Measurements from ENCODE around the gene PUSL1. TPM values are rescaled to one million over a fixed set of nuclear protein-coding genes. Genes with fewer than 3 reads are reported as not detected.

PUSL1 gene
- total and polyA plus RNA-seq, 2 donors: 10.0 to 12.5 TPM

DNA sequence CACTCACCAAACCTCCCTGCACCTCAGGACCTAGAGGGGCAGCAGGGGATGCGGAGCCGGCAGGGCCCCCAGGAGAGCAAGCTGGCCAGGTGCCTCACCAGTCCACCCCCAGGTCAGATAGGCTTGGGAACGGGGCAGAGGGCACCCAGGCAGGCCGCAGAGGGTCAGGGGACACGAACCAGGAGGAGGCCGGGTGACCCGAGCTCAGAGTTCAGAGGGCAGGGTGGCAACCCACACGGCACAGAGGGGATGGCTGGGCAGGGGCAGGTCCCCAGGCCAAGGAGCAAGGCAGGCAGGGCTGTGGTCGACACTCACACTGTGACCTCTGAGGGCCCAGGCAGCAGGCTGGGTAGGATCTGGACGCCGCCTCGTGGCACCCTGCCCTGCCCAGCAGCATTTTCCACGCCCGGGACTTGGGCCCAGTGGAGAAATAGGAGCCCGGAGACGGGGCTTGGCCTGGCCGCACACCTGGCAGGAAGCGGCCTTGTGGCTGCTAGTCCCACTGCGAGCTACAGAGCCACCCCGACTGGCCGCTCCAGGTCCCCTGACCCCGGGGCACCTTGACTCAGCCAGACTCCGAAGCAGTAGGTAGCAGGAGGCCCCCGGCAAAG lies 35.5 kb downstream of the PUSL1 start:
- Histone ChIP-seq H3K27ac (ENCODE audit: low read depth in 1 of 2, low read length in 1 of 2) (no peak overlapping the region), H3K9me3 (ENCODE audit: control insufficient read depth in 2 of 2, insufficient read depth in 1 of 2, low read length in 1 of 2) (peaks cover 0 to 8% of the 10 kb centered on the region in 2 donors), H3K4me1 (ENCODE audit: control insufficient read depth in 2 of 2, insufficient read depth in 2 of 2, low read length in 2 of 2) (peaks cover 0 to 8% of the 10 kb centered on the region in 2 donors), H3K4me3 (ENCODE audit: low read length in 2 of 2) (no peak overlapping the region), H3K27me3 (ENCODE audit: control insufficient read depth in 2 of 2, insufficient read depth in 1 of 2, low read length in 1 of 2) (peaks cover 0 to 12% of the 10 kb centered on the region in 2 donors), H3K36me3 (ENCODE audit: control insufficient read depth in 2 of 2, insufficient read depth in 2 of 2, low read length in 1 of 2) (peaks cover 6 to 26% of the 10 kb centered on the region in 2 donors)
- no peak for DNase-seq (ENCODE audit: low read depth in 6 of 9, low spot score in 9 of 9)
- WGBS: 95% methylated on average over 24 of the region's 24 CpGs

DNA sequence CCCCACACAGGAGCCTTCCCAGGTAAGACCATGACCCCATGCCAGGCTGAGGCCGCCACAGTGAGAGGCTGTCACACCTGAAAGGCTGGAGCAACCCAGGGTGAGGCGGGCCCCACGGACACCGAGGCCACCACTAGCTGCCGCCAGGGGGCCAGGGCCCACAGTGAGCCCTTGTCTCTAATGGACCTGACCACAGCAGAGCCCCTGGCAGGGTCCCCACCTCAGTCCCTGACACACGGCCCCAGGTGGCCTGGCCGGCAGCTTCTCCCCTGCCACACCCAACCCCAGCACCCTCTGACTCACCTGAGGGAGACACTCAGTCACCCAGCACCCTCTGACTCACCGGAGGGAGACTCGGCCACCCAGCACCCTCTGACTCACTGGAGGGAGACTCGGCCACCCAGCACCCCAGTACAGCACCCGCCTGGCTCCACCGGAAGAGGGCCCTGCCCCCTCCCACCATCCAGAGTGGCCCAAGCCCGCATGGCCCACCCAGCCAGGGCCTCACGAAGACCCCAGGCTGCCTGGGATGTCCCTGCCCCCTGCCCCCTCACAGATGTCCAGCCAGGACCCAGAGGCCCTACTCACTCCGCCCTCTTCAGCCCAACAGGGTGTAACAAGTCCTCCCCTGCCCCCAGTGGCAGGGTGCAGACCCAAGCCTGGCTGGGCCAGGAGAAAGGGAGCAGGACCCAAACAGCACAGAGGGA lies 36.4 kb downstream of the PUSL1 start:
- Histone ChIP-seq H3K4me1 (ENCODE audit: control insufficient read depth in 2 of 2, insufficient read depth in 2 of 2, low read length in 2 of 2) (peaks cover 0 to 8% of the 10 kb centered on the region in 2 donors), H3K27ac (ENCODE audit: low read depth in 1 of 2, low read length in 1 of 2) (no peak overlapping the region), H3K9me3 (ENCODE audit: control insufficient read depth in 2 of 2, insufficient read depth in 1 of 2, low read length in 1 of 2) (peaks cover 0 to 8% of the 10 kb centered on the region in 2 donors), H3K4me3 (ENCODE audit: low read length in 2 of 2) (no peak overlapping the region), H3K36me3 (ENCODE audit: control insufficient read depth in 2 of 2, insufficient read depth in 2 of 2, low read length in 1 of 2) (peaks cover 3 to 18% of the 10 kb centered on the region in 2 donors), H3K27me3 (ENCODE audit: control insufficient read depth in 2 of 2, insufficient read depth in 1 of 2, low read length in 1 of 2) (peaks cover 0 to 12% of the 10 kb centered on the region in 2 donors)
- WGBS: 94% methylated on average over 15 of the region's 15 CpGs
- DNase-seq (ENCODE audit: low read depth in 6 of 9, low spot score in 9 of 9): no peak

DNA sequence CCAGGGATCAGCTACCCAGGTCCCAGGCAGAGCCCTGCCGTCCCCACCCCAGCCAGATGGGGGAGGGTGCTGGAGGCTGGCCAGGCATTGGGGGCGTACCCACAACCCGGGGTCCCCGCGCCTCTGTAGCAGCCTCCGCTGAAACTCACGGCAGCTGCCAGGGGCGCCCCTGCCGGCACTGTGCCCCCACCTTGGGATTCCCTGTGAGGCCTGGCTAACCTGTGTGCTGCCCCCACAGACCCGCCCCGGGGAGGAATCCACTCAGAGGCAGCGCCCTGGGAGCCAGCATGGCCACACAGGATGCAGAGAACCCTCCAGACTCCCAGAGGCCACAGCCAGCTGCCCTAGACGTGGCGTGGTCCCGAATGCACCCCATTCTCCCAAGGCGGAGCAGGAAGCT lies 37.0 kb downstream of the PUSL1 start:
- Histone ChIP-seq H3K4me3 (ENCODE audit: low read length in 2 of 2) (no peak overlapping the region), H3K27ac (ENCODE audit: low read depth in 1 of 2, low read length in 1 of 2) (no peak overlapping the region), H3K36me3 (ENCODE audit: control insufficient read depth in 2 of 2, insufficient read depth in 2 of 2, low read length in 1 of 2) (peaks cover under 1 to 12% of the 10 kb centered on the region in 2 donors), H3K4me1 (ENCODE audit: control insufficient read depth in 2 of 2, insufficient read depth in 2 of 2, low read length in 2 of 2) (peaks cover 0 to 8% of the 10 kb centered on the region in 2 donors), H3K27me3 (ENCODE audit: control insufficient read depth in 2 of 2, insufficient read depth in 1 of 2, low read length in 1 of 2) (peaks cover 0 to 12% of the 10 kb centered on the region in 2 donors), H3K9me3 (ENCODE audit: control insufficient read depth in 2 of 2, insufficient read depth in 1 of 2, low read length in 1 of 2) (peaks cover 0 to 7% of the 10 kb centered on the region in 2 donors)
- 96% methylated on average over 16 of the region's 16 CpGs for WGBS
- DNase-seq (ENCODE audit: low read depth in 6 of 9, low spot score in 9 of 9): no peak

DNA sequence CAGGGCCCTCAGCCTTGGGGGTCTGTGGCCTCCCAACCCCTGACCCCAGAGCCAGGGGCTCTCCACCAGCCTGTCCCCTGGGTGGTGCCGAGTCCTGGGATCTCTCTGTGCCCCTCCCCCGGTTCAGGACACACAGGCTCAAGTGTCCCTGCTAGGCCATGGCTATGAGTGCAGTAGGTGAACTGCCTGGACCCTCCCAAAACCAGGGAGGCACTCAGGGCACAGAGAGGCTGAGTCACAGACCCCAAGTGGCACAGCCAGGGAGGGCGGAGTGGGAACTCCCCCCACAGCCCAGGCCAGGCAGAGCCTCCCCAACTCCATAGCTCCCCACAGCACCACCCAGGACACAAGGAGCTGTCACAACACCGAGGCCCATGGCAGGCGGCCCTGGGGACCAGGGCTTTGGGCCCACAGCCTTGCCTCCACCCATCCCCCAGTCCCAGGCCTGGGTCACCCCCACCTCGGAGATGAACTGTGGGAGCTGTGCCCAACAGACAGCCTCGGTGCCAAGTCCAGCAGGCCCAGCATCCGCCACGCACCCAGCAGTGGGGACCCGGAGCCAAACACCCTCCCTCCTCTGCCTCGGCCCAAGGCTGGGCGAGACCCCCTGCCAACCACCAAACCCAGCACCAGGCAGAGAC lies 37.6 kb downstream of the PUSL1 start:
- peaks cover 0 to 12% of the 10 kb centered on the region in 2 donors for H3K27me3 ChIP-seq (ENCODE audit: control insufficient read depth in 2 of 2, insufficient read depth in 1 of 2, low read length in 1 of 2)
- 98% methylated on average over 12 of the region's 12 CpGs for WGBS
- H3K9me3 ChIP-seq (ENCODE audit: control insufficient read depth in 2 of 2, insufficient read depth in 1 of 2, low read length in 1 of 2): peaks cover 0 to 1% of the 10 kb centered on the region in 2 donors
- no peak for DNase-seq (ENCODE audit: low read depth in 6 of 9, low spot score in 9 of 9)
- H3K4me3 ChIP-seq (ENCODE audit: low read length in 2 of 2): no peak overlapping the region
- no peak overlapping the region for H3K27ac ChIP-seq (ENCODE audit: low read depth in 1 of 2, low read length in 1 of 2)
- H3K36me3 ChIP-seq (ENCODE audit: control insufficient read depth in 2 of 2, insufficient read depth in 2 of 2, low read length in 1 of 2): peaks cover 0 to 7% of the 10 kb centered on the region in 2 donors
- H3K4me1 ChIP-seq (ENCODE audit: control insufficient read depth in 2 of 2, insufficient read depth in 2 of 2, low read length in 2 of 2): peaks cover 0 to 8% of the 10 kb centered on the region in 2 donors

DNA sequence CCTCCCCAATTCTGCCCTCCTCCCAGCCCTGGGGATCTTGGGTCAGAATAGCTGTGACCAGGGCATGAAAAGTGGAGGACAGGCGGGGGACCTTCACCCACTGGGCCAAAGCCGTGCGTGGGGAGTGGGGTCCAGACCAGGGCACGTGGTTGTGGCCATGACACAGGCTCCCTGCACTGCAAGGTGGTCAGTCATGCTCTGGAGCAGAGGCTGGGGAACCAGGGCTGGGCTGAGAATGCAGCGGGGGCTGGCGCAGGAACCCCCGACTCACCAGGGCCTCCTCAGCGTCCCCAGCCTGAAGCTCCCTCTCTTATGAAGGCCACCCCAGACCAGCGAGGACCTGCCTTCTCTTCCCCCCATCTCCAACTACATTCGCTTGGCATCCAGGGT lies 38.1 kb downstream of the PUSL1 start:
- peaks cover 0 to 8% of the 10 kb centered on the region in 2 donors for H3K4me1 ChIP-seq (ENCODE audit: control insufficient read depth in 2 of 2, insufficient read depth in 2 of 2, low read length in 2 of 2)
- no peak for DNase-seq (ENCODE audit: low read depth in 6 of 9, low spot score in 9 of 9)
- H3K27me3 ChIP-seq (ENCODE audit: control insufficient read depth in 2 of 2, insufficient read depth in 1 of 2, low read length in 1 of 2): peaks cover under 1 to 15% of the 10 kb centered on the region in 2 donors
- H3K4me3 ChIP-seq (ENCODE audit: low read length in 2 of 2): no peak overlapping the region
- peaks cover 0 to 3% of the 10 kb centered on the region in 2 donors for H3K36me3 ChIP-seq (ENCODE audit: control insufficient read depth in 2 of 2, insufficient read depth in 2 of 2, low read length in 1 of 2)
- H3K27ac ChIP-seq (ENCODE audit: low read depth in 1 of 2, low read length in 1 of 2): no peak overlapping the region
- 98% methylated on average over 10 of the region's 10 CpGs for WGBS
- H3K9me3 ChIP-seq (ENCODE audit: control insufficient read depth in 2 of 2, insufficient read depth in 1 of 2, low read length in 1 of 2): no peaks in the 10 kb centered on the region

DNA sequence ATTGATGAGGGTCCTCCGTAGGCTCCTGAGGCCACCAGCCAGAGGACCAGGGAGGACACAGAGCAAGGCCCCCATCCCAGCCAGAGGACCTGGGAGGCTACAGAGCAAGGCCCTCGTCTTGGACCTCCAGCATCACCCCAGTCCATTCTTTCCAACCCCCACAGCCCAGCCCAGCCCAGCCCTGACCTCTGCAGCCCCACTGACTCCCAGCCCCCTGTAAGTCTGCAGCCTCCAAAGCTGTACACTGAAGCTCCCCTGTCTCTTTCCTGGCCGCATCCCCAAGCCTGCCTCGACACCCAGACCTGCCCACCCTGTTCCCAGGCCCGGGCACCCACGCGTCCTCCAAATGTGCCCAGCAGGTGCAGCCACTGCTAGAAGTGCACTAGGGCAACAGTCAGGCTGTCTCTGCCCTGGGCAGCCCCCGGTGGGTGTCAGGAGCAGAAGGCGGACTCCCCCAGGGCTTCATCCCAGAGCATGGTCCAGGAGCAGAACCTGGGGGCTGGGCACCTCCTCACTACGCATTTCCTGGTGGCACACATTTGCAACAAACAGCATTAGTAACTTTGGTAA lies 38.7 kb downstream of the PUSL1 start:
- WGBS: 96% methylated on average over 10 of the region's 10 CpGs
- peaks cover 0 to 1% of the 10 kb centered on the region in 2 donors for H3K9me3 ChIP-seq (ENCODE audit: control insufficient read depth in 2 of 2, insufficient read depth in 1 of 2, low read length in 1 of 2)
- H3K27ac ChIP-seq (ENCODE audit: low read depth in 1 of 2, low read length in 1 of 2): no peak overlapping the region
- no peaks in the 10 kb centered on the region for H3K36me3 ChIP-seq (ENCODE audit: control insufficient read depth in 2 of 2, insufficient read depth in 2 of 2, low read length in 1 of 2)
- peaks cover 7 to 21% of the 10 kb centered on the region in 2 donors for H3K27me3 ChIP-seq (ENCODE audit: control insufficient read depth in 2 of 2, insufficient read depth in 1 of 2, low read length in 1 of 2)
- no peak overlapping the region for H3K4me3 ChIP-seq (ENCODE audit: low read length in 2 of 2)
- H3K4me1 ChIP-seq (ENCODE audit: control insufficient read depth in 2 of 2, insufficient read depth in 2 of 2, low read length in 2 of 2): peaks cover 0 to 8% of the 10 kb centered on the region in 2 donors
- no peak for DNase-seq (ENCODE audit: low read depth in 6 of 9, low spot score in 9 of 9)

DNA sequence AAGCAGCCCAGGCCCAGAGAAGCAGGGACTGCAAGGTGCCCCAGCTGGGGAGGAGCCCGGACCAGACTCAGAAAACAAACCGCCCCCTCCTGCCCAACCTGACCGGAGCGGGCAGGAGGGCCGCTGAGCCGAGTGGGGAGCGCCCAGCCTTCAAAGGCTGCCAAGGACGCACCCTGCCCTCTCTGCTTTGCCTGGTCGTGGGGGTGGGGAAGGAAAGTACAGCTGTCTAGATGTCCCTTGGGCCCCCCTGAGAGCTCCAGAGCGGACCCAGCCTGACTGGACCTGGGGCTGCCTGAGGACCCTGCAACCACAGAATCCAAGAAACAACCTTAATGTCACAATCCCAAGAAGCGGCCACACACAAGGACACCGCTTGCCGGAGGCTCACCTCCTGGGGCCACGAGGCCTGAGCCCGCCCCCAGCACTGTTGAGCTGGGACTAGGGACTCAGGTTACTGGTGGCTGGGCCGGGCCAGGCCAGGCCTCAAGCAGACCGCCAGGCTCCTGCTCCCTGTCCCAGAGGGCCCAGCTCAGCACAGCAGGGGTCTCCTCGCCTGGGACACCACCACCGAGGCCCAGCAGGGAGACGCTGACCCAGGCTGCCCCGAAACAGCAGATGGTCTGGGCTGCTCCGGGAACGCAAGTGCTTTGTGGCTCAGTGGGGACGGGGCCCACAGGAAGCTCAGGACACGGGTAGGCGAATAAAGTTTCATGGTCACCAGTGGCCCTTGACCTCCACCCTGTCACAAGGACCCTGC lies 39.4 kb downstream of the PUSL1 start:
- Histone ChIP-seq H3K9me3 (ENCODE audit: control insufficient read depth in 2 of 2, insufficient read depth in 1 of 2, low read length in 1 of 2) (peaks cover 0 to 2% of the 10 kb centered on the region in 2 donors), H3K36me3 (ENCODE audit: control insufficient read depth in 2 of 2, insufficient read depth in 2 of 2, low read length in 1 of 2) (no peaks in the 10 kb centered on the region), H3K4me1 (ENCODE audit: control insufficient read depth in 2 of 2, insufficient read depth in 2 of 2, low read length in 2 of 2) (peaks cover 0 to 8% of the 10 kb centered on the region in 2 donors), H3K27me3 (ENCODE audit: control insufficient read depth in 2 of 2, insufficient read depth in 1 of 2, low read length in 1 of 2) (peaks cover 14 to 28% of the 10 kb centered on the region in 2 donors), H3K4me3 (ENCODE audit: low read length in 2 of 2) (peak overlapping the region; percentile 35 to 92), H3K27ac (ENCODE audit: low read depth in 1 of 2, low read length in 1 of 2) (no peak overlapping the region)
- DNase-seq (ENCODE audit: low read depth in 6 of 9, low spot score in 9 of 9): no peak
- 83% methylated on average over 26 of the region's 26 CpGs for WGBS

DNA sequence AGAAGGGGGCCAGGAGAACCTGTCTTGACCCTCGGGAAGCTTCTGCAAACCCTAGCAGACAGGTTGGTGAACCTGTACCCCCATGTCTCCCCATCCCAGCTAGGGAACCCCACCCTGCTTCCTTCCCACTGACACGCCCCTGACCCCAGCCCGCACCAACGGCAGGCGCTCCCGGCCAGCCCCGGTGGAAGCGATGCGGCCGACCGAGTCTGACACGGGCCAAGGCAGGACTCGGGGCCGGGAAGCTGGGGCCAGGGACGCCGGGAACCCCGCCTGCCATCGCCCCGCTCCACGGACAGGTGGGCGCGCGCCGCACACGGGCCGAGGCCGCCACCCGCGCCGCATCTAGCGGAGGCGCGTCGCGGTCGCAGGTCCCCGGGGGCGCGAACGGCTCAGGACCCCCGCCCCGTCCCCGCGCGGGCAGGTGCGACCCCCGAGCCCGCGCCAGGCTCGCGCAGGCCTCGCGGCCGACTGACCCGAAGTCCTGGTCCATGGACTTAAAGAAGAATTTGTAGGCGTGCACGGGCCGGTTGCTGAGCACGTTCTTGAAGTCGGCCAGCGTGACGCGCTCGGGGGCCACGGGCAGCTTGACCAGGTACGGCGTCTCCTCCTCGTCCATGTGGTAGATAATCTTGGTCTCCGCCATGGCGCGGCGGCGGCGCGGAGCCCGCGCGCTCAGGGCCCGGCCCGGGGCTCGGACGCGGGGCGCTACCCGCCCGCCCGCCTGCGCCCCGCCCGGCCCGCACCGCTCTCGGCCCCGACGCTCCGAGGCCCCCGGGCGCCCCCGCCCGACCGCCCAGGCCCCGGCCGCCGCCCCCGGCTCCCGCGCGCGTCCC lies 40.2 kb downstream of the PUSL1 start:
- peaks cover 0 to 2% of the 10 kb centered on the region in 2 donors for H3K9me3 ChIP-seq (ENCODE audit: control insufficient read depth in 2 of 2, insufficient read depth in 1 of 2, low read length in 1 of 2)
- peak overlapping the region; percentile 49 to 92 for H3K4me3 ChIP-seq (ENCODE audit: low read length in 2 of 2)
- peaks cover 22 to 36% of the 10 kb centered on the region in 2 donors for H3K27me3 ChIP-seq (ENCODE audit: control insufficient read depth in 2 of 2, insufficient read depth in 1 of 2, low read length in 1 of 2)
- 1% methylated on average over 109 of the region's 109 CpGs for WGBS
- no peak overlapping the region for H3K27ac ChIP-seq (ENCODE audit: low read depth in 1 of 2, low read length in 1 of 2)
- H3K4me1 ChIP-seq (ENCODE audit: control insufficient read depth in 2 of 2, insufficient read depth in 2 of 2, low read length in 2 of 2): peaks cover 0 to 12% of the 10 kb centered on the region in 2 donors
- H3K36me3 ChIP-seq (ENCODE audit: control insufficient read depth in 2 of 2, insufficient read depth in 2 of 2, low read length in 1 of 2): no peaks in the 10 kb centered on the region
- no peak for DNase-seq (ENCODE audit: low read depth in 6 of 9, low spot score in 9 of 9)
